ENCODE results near the gene PI4KA.
"Not testable (repeated sequence)": the region's sequence is repeated elsewhere in the genome, so short reads cannot be mapped to it uniquely, and the experiment has no call there.

The PI4KA gene

GRCh38 chr22:20687356-20688172 lies 171.0 kb downstream of the PI4KA start:
- not testable (repeated sequence) for DNase-seq

DNA sequence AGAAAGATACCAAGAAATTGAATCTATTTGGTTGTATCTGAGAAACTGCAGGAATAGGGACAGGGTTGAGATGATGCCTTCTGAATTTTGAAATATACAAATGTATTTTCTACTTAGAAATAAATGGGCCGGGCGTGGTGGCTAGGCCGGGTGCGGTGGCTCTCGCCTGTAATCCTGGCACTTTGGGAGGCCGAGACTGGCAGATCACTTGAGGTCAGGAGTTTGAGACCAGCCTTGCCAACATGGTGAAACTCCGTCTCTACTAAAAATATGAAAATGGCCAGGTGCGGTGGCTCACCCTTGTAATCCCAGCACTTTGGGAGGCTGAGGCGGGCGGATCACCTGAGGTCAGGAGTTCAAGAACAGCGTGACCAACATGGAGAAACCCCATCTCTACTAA lies 172.8 kb downstream of the PI4KA start:
- not testable (repeated sequence) for DNase-seq

DNA sequence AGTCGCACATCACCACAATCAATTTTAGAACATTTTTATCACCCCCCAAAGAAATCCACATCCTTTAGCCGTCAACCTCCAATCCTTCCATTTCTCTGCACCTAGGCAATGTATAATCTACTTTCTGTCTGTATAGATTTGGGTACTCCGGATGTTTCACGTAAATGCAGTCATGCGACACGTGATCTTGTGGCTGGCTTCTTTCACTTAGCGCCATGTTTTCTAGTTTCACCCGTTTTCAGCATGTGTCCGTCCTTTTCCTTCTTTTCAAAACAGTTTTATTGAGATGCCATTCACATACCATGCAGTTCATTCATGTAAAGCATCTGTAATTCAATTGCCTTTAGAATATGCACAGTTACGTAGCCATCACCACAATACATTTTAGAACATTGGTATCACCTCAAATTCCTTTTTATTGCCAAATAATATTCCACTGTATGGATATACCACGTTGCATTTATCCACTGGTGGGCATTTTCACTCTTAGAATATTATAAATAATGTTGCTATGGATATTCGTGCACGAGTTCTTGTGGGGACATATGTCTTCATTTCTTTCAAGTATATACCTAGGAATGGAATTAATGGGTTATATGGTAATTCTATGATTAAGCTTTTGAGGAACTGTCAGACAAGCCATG lies 179.7 kb downstream of the PI4KA start:
- DNase-seq, result not testable (repeated sequence)

DNA sequence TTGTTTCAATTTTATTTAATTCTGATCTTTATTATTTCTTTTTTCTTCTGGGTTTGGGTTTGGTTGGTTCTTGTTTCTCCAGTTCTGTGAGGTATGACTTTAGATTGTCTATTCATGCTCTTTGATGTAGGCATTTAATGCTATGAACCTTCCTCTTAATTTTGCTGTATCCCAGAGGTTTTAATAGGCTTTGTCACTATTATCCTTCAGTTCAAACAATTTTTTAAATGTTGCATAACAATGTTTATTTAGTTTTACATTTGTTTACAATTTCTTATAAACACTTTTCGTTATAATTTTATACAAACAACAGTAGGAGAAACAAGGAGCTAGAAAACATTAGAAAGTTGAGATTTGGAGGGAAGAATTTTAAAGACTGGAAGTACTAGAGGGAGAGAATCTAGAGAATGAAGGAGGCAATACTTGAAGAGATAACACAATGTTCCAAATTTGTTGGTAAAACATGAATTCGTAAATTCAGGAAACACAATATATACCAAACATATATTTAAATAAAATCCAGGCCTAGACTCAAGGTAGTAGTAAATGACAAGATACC lies 180.8 kb downstream of the PI4KA start:
- DNase-seq, result no peak

DNA sequence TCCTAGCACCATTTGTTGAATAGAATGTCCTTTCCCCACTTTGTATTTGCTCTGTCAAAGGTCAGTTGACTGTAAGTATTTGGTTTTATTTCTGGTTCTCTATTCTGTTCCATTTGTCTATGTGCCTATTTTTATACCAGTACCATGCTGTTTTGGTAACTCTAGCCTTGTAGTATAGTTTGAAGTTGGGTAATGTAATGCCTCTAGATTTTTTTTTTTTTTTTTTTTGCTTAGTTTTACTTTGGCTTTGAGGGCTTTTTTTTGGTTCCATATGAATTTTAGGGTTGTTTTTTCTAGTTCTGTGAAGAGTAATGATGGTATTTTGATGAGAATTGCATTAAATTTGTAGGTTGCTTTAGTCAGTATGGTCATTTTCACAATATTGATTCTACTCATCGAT lies 183.0 kb downstream of the PI4KA start:
- not testable (repeated sequence) for DNase-seq

GRCh38 chr22:20674998-20675397 lies 183.6 kb downstream of the PI4KA start:
- no peak for DNase-seq

DNA sequence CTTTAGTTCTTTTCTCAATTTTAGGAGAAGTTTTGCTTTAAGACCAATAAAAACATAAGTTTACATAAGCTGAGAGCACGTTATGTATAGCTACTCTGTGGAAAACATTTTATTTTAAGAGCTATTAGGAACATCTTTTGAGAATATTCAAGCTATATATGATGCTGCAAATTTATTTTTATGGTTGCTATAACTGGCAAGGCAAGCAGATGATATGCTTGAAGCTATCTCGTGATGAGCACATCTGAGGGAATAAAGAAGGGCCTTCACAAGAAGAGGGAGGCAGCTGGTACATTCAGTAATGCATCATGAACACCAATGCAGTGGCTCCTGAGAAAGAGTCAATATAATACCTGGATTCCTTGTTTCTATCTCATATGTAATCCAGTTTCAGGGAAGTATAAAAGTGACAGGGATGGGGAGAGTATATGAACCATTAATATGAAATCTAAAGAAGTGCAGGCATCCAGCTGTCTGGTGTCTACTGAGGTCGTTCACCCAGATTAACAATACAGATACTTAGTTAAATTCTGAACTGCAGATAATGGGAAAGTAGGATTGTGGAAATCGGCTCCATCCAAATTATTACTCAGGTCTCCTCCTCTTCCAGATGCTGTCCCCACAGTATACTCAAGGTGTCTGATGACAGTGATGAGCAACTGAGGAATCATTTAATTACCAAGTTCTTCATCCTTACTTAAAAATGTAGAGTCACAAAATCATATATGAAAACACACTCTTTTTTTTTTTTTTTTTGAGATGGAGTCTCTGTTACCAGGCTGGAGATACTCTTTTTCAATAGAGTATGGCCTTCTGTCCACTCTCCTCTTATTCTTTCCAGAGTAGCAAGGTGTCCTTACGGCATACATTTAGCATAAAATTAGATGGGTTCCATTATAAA lies 185.1 kb downstream of the PI4KA start:
- DNase-seq, result no peak

GRCh38 chr22:20672732-20673131 lies 185.9 kb downstream of the PI4KA start:
- DNase-seq, result no peak

DNA sequence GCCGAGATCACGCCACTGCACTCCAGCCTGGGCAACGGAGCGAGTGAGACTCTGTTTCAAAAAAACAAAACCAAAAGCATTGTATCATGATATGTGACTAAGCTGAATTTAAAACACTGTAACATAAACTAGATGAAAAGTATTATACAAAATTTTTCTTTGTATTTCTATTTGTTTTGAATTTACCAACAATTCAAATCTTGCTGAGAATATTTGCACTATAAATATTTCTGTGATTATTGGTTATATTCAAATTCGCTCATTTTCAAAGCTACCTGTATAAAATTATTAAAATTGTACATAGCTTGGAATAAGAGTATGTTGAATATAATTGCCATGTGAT lies 186.6 kb downstream of the PI4KA start:
- no peak for DNase-seq

DNA sequence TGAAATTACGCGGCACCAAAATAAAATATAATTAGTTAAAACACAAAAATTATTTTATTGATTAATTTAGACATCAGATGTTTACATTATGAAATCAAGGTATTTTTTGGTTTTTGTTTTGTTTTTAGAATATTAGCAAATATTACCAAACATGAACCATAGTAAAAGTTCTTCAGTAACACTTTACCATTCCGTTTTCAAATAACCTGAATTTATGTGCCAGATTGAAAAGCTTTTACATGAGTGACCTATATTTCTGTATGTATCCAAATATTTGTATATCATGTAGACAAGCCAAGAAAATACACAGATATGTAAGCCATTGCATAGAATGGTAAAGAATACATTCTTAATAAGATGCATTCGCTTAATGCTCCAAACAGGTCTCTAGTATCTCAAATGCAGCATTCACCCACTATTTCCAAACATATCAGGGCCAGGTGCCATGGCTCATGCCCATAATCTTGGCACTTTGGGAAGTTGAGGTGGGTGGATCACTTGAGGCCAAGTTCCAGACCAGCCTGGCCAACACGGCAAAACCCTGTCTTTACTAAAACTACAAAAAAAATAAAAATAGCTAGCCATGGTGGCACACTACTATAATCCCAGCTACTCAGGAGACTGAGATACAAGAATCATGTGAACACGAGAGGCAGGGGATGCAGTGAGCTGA lies 187.1 kb downstream of the PI4KA start:
- no peak for DNase-seq

DNA sequence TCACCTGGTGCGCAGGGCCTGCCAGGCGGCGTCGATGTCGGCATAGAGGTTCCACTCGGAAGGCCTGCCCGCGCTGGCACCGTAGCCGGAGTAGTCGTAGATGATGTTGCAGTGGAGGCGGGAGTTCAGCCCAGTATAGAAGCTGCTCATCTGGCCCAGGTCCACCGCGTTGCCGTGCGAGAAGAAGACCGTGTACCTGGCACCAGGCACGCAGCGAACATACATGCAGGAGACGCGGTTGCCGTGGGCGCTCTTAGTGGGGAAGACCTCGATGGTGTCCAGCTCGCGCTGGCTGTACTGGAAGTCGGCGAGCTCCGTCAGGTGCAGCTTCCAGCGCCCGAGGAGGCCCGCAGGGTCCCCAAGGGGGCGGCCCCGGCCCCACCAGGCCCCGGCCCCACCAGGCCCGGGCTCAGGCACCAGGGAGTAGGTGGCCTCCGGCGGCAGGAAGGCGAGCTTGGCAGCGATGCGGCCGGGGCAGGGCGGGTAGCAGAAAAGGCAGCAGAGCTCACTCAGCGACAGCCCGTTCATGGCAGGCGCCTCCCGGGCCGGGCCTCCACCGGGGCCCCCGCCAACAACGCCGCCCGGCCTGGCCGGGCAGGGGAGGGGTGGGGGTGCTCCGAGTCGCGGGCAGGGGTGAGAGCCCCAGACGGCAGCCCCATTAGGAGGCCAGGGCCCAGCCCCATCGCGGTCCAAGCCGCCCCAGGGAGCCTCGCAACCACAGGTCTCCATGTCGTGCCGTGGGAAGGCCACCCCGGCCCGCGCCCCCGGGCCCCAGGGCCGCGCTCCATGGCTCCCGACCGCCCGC lies 188.0 kb downstream of the PI4KA start:
- DNase-seq, result not testable (repeated sequence)

GRCh38 chr22:20669884-20670283 lies 188.7 kb downstream of the PI4KA start:
- not testable (repeated sequence) for DNase-seq

- not testable (repeated sequence) for DNase-seq
These were observed 189.1 kb downstream of the PI4KA start for GRCh38 chr22:20669471-20669870.

GRCh38 chr22:20668769-20669168 lies 189.8 kb downstream of the PI4KA start:
- not testable (repeated sequence) for DNase-seq

GRCh38 chr22:20668226-20668625 lies 190.4 kb downstream of the PI4KA start:
- not testable (repeated sequence) for DNase-seq

- DNase-seq, result not testable (repeated sequence)
These were observed 191.1 kb downstream of the PI4KA start for GRCh38 chr22:20667548-20667947.

DNA sequence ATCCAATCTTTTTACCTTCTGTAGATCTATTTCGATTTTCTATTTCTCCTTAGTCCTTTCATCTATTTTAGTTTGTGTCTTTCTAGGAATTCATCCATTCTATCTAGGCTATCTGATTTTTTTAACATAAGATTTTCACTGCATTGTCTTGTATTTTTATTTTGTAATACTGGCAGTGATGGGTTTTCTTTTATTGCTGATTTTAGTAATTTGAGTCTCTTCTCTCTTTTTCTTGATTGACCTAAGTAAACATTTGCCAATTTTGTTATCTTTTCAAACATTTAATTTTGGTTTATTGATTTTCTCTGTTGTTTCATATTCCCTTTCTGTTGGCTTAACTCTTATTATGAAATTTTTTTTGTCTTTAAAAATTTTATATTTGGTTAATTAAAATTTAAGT lies 192.1 kb downstream of the PI4KA start:
- no peak for DNase-seq

- DNase-seq, result no peak
These were observed 194.0 kb downstream of the PI4KA start for GRCh38 chr22:20664594-20664959.

DNA sequence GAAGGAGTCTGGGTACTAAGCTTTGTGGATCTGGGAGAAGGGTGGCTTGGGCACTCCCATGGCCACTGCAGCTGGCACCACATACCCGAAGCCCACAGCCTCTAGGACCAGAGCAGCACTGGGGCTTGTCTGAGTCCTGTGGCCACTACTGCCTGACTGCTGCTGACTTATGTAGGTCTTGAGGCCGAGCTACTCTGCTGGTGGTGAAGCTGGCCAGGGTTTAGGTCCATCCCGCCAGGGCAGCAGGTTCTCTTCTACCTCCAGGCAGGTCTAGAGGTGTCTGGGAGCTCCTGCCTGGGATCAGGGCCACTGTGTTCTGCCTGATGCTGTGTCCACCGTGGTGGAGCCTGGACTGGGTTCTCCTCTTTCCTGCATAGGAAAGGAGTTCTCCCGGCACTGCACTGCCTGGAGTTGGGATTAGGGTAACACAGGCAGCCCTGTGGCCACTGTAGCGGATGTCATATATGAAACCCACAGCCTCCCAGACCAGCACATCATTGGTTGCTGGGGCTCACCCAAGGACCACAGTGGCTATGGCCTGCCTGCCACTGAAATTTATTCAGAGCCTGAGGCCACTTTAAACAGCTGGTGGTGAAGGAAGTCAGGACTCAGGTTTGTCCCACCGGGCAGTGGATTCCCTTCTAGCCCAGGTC lies 194.5 kb downstream of the PI4KA start:
- DNase-seq, result no peak

DNA sequence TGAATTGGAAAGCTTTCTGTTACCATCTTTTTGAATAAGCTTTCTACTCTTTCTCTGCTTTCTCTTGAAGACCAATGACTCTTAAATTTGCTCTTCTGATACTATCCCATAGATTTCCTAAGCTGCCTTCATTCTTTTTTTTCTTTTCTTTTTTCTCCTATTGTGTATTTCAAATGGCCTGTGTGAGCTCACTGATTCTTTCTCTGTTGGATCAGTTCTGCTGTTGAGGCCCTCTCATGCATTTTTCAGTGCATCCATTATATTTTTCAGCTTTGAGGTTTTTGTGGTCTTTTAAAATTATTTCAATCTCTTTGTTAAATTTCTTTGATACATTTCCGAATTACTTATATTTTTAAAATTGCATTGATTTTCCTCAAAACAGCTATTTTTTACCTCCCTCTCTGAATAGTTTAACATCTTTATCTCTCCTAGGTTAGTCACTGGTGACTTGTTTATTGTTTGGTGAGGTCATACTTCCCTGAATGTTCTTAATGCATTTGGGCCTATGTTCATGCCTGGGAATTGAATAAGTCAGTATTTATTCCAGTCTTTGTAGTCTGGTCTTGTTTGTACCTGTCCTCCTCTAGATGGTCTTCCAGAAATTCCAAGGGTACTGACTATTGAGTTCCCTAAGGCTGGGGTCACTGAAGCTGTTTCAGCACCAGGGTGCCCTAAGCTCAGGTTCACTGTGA lies 195.3 kb downstream of the PI4KA start:
- DNase-seq, result no peak
